Parathyroid adenoma (tissue), 2 donors: Measurements from ENCODE around the gene ASPRV1.
A peak's percentile ranks its signal among the peaks of the same experiment; 100 is the strongest.

Experiments
- H2AFZ ChIP-seq: fragments of 300-600 bp; sonication (generic); one replicate; pipeline ENCODE4 v1.7.0; 2017; ENCODE audit warnings: antibody characterized with exemption, mild to moderate bottlenecking
- H3K27ac ChIP-seq: fragments of 300-600 bp; sonication (generic); one replicate; pipeline ENCODE4 v1.7.0; 2017
- H3K27me3 ChIP-seq: fragments of 300-600 bp; sonication (generic); one replicate; pipeline ENCODE4 v1.7.0; 2017; ENCODE audit warnings: low read length; ENCODE audit not compliant: control insufficient read depth, insufficient read depth
- H3K36me3 ChIP-seq: fragments of 300-600 bp; sonication (generic); one replicate; pipeline ENCODE4 v1.7.0; 2017; ENCODE audit warnings: low read length; ENCODE audit not compliant: control insufficient read depth, insufficient read depth
- H3K4me1 ChIP-seq: fragments of 300-600 bp; sonication (generic); one replicate; pipeline ENCODE4 v1.7.0; 2017; ENCODE audit warnings: control low read depth
- H3K4me2 ChIP-seq: fragments of 300-600 bp; sonication (generic); one replicate; pipeline ENCODE4 v1.7.0; 2017; ENCODE audit warnings: low read length
- H3K4me3 ChIP-seq: fragments of 300-600 bp; sonication (generic); one replicate; pipeline ENCODE4 v1.7.0; 2017; ENCODE audit warnings: low read depth, low read length
- H3K79me2 ChIP-seq: fragments of 300-600 bp; sonication (generic); one replicate; pipeline ENCODE4 v1.7.0; 2017; ENCODE audit warnings: control low read depth
- H3K9ac ChIP-seq: fragments of 300-600 bp; sonication (generic); one replicate; pipeline ENCODE4 v1.7.0; 2017; ENCODE audit warnings: mild to moderate bottlenecking
- H3K9me3 ChIP-seq: fragments of 300-600 bp; sonication (generic); one replicate; pipeline ENCODE4 v1.7.0; 2017; ENCODE audit warnings: low read length; ENCODE audit not compliant: control insufficient read depth
- CTCF ChIP-seq: fragments of 300-600 bp; sonication (generic); IDR thresholded peaks from one replicate; pipeline ENCODE4 v1.7.0; 2017; ENCODE audit warnings: antibody characterized with exemption, mild to moderate bottlenecking
- donor health status: primary hyperparathyroidism.

The ASPRV1 gene

GRCh38 chr2:69923116-69923515, 38.3 kb downstream of the ASPRV1 start:
- H3K36me3 ChIP-seq, result no peaks in the 10 kb centered on the region
- H3K4me3 ChIP-seq, result no peak overlapping the region
- peaks cover 3% of the 10 kb centered on the region for H3K79me2 ChIP-seq
- no peak for TF ChIP-seq CTCF
- H3K9ac ChIP-seq, result no peak overlapping the region
- H3K27ac ChIP-seq, result no peak overlapping the region
- H3K4me1 ChIP-seq, result no peaks in the 10 kb centered on the region
- H3K4me2 ChIP-seq, result no peak overlapping the region
- no peaks in the 10 kb centered on the region for H3K27me3 ChIP-seq
- no peaks in the 10 kb centered on the region for H3K9me3 ChIP-seq
- H2AFZ ChIP-seq, result no peak overlapping the region

- no peaks in the 10 kb centered on the region for H3K36me3 ChIP-seq
- no peak overlapping the region for H3K4me3 ChIP-seq
Observed at GRCh38 chr2:69918401-69918800, 43.0 kb downstream of the ASPRV1 start.

GRCh38 chr2:69917852-69918251, 43.6 kb downstream of the ASPRV1 start:
- Histone ChIP-seq H3K36me3 (no peaks in the 10 kb centered on the region), H2AFZ (no peak overlapping the region), H3K27me3 (no peaks in the 10 kb centered on the region), H3K4me1 (peaks cover 5% of the 10 kb centered on the region), H3K79me2 (peaks cover 3% of the 10 kb centered on the region), H3K4me3 (no peak overlapping the region), H3K9ac (no peak overlapping the region), H3K27ac (no peak overlapping the region), H3K4me2 (no peak overlapping the region), H3K9me3 (no peaks in the 10 kb centered on the region)
- no peak for TF ChIP-seq CTCF

More at GRCh38 chr2:69918401-69918800, 43.0 kb downstream of the ASPRV1 start:
- TF ChIP-seq CTCF, result no peak
- peaks cover 5% of the 10 kb centered on the region for H3K4me1 ChIP-seq
- peaks cover 3% of the 10 kb centered on the region for H3K79me2 ChIP-seq
- H3K27ac ChIP-seq, result no peak overlapping the region
- H3K9me3 ChIP-seq, result no peaks in the 10 kb centered on the region
- no peak overlapping the region for H2AFZ ChIP-seq
- H3K4me2 ChIP-seq, result no peak overlapping the region
- H3K27me3 ChIP-seq, result no peaks in the 10 kb centered on the region
- no peak overlapping the region for H3K9ac ChIP-seq

GRCh38 chr2:69916106-69916505, 45.3 kb downstream of the ASPRV1 start:
- no peak overlapping the region for H3K27ac ChIP-seq
- H3K4me1 ChIP-seq, result peaks cover 5% of the 10 kb centered on the region
- peak overlapping the region; percentile 86 for H3K4me2 ChIP-seq
- H3K4me3 ChIP-seq, result peak overlapping the region; percentile 86
- no peaks in the 10 kb centered on the region for H3K36me3 ChIP-seq
- TF ChIP-seq CTCF, result no peak
- no peaks in the 10 kb centered on the region for H3K27me3 ChIP-seq
- H3K9ac ChIP-seq, result no peak overlapping the region
- H3K9me3 ChIP-seq, result no peaks in the 10 kb centered on the region
- peaks cover 3% of the 10 kb centered on the region for H3K79me2 ChIP-seq
- no peak overlapping the region for H2AFZ ChIP-seq
